ENCODE results near the gene CACNA1D. TPM values are rescaled to one million over a fixed set of nuclear protein-coding genes. Genes with fewer than 3 reads are reported as not detected.

CACNA1D gene
- total and polyA plus RNA-seq, 2 donors (not counting 3 experiments of a cell fraction or from before 2014, with no cell fraction given): 0.06 TPM; not detected in 1

DNA sequence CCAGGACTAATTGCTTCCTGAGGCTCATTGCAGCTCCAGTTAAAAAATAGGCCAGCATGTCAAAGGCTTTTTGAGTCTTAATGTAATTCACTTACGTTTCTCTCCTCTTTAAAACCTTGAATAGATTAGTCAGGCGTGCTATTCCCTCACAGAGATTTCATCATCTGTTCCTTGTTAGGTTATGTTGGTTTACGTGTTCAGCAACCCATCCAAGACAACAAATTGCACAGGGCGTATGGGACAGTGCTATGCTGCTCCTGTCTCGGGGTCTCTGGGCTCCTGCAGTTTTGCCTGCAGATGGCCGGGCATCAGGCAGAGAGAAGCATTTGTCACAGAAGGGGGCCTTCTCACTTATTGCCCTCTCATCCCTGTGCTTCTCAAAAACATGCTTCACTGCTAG is 234.7 kb downstream of the CACNA1D start:
- intact Hi-C loops (cut with micrococcal nuclease) (no loop called here), dilution Hi-C loops (cut with MboI; ENCODE audit: extremely low pct_ligation_motif_present, low sequenced_read_pairs) (no loop called here)
- CTCF ChIA-PET: interaction anchor here (1.0 to 1.2 kb wide), 2 partner anchors 8 to 193 kb away, joined by 3 read pairs; no protein-coding TSS in a partner anchor
- Histone ChIP-seq H3K27ac (ENCODE audit: insufficient read depth, low read depth, low read length) (no peak overlapping the region), H3K9me3 (replicated peaks; ENCODE audit: control insufficient read depth, insufficient read depth, low read length) (no peaks in the 10 kb centered on the region), H3K4me3 (replicated peaks in 1 of 3; ENCODE audit: insufficient read depth in 1 of 3, low read depth in 1 of 3, low read length in 3 of 3) (no peak overlapping the region), H3K36me3 (ENCODE audit: control insufficient read depth in 2 of 2, extremely low read depth in 1 of 2, insufficient read depth in 2 of 2, low read length in 2 of 2) (no peaks in the 10 kb centered on the region), H3K27me3 (ENCODE audit: control insufficient read depth in 2 of 2, insufficient read depth in 2 of 2, low read length in 2 of 2) (peaks cover 0 to 2% of the 10 kb centered on the region in 2 experiments), H3K4me2 (ENCODE audit: insufficient read depth, low read length) (no peak overlapping the region), H3K9me1 (replicated peaks; ENCODE audit: control insufficient read depth, extremely low read depth, insufficient read depth, low read length) (no peaks in the 10 kb centered on the region), H3K79me2 (ENCODE audit: control insufficient read depth, insufficient read depth, low read length) (no peaks in the 10 kb centered on the region), H4K20me1 (replicated peaks; ENCODE audit: control insufficient read depth, extremely low read depth, insufficient read depth, low read length) (no peaks in the 10 kb centered on the region), H2AFZ (ENCODE audit: low read depth, low read length) (no peak overlapping the region), H3K4me1 (ENCODE audit: control insufficient read depth, extremely low read depth, insufficient read depth, low read length) (no peaks in the 10 kb centered on the region), H3K9ac (replicated peaks; ENCODE audit: extremely low read depth, insufficient read depth, low read length) (no peak overlapping the region)
- DNase-seq (ENCODE audit: low read depth, low spot score) (no peak), FAIRE-seq (no peak)
- no TSS peak for BruUV-seq (replicated peaks)
- POLR2A ChIA-PET: no interaction called here
- TF ChIP-seq POLR2AphosphoS5 (IDR thresholded peaks at IDR 0.05; ENCODE audit: insufficient read depth, low read depth, low read length) (no peak), MAX (IDR thresholded peaks at IDR 0.05; ENCODE audit: insufficient read depth, insufficient read length) (no peak), POLR2A (IDR thresholded peaks at IDR 0.05; ENCODE audit: low read depth, low read length) (no peak), GATA2 (IDR thresholded peaks at IDR 0.05; ENCODE audit: insufficient read depth, insufficient read length, low read depth, low read length) (no peak), CTCF (IDR thresholded peaks at IDR 0.05; ENCODE audit: extremely low read depth in 1 of 2, insufficient read depth in 1 of 2, low read depth in 1 of 2, low read length in 2 of 2) (no peak), FOS (IDR thresholded peaks at IDR 0.05; ENCODE audit: borderline replicate concordance, insufficient read depth, low read length) (no peak), EZH2 (IDR thresholded peaks at IDR 0.05; ENCODE audit: borderline replicate concordance, low read depth, low read length, severe bottlenecking) (no peak), JUN (IDR thresholded peaks at IDR 0.05; ENCODE audit: borderline replicate concordance, insufficient read depth, insufficient read length, low read depth) (no peak), MYC (IDR thresholded peaks at IDR 0.05; ENCODE audit: low read depth, low read length) (no peak)
